NCI-H1930 (cell line): ENCODE measurements around the gene ZNHIT3.
"Not testable (repeated sequence)": the region's sequence is repeated elsewhere in the genome, so short reads cannot be mapped to it uniquely, and the experiment has no call there.

Source experiments
- DNase-seq, 2 experiments: peaks; one replicate each; lab custom pipeline; 2025; lab: John Stamatoyannopoulos, UW

Gene ZNHIT3

DNA sequence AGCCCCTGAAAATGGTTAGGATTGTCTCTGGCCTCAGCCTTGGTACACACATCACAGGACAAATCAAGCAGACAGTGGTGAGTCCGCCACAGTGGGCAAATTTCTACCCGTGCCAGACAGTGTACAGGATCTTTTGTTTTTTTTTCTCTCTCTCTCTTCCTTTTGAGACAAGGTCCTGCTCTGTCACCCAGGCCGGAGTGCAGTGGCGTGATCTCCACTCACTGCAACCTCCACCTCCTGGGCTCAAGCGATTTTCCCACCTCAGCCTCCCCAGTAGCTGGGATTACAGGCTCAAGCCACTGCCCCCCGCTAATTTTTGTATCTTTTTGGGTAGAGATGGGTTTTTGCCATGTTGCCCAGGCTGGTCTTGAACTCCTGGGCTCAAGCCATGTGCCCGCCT, 2.5 kb upstream of the ZNHIT3 start:
- DNase-seq, result not testable (repeated sequence)

DNA sequence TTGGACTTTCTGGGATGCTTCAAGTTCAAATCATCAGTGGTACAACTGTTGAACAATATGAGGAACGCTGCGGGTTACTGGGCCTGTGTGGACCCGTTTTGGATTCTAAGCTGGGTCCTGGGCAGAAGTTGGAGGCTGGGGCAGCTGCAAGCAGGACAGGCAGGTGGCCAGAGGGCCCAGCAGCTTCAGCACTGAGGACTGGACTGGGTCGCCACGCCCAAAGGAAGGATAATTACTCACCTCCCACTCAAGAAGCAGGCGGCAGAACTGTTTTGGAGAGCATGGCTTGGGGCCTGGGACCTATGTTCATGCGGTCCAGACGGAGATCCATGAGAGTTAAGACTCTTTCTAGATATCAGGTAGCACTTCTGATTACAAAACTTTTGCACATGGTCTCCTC, 1.5 kb upstream of the ZNHIT3 start:
- no peak for DNase-seq

DNA sequence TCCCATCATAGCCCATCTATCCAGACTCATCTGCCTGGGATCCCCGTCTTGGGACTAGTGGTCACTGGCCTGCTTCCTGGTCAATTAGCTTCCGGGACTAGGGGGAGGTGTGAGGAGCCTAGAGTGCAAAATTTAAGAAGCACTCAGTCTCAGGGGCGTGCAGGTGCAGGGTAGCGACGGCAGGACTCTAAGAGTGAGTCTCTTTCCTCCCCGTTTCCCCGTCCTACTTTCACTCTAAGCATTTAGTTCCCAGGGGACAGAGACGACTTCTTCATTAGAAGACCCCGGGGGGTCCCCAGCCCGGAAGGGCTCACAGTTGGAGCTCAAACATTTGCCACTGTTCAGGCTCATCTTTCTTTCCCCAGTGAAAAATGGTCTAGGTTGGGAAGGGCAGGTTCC, 677 bp upstream of the ZNHIT3 start:
- peak in 1 of 2 experiments; percentile 39 for DNase-seq

DNA sequence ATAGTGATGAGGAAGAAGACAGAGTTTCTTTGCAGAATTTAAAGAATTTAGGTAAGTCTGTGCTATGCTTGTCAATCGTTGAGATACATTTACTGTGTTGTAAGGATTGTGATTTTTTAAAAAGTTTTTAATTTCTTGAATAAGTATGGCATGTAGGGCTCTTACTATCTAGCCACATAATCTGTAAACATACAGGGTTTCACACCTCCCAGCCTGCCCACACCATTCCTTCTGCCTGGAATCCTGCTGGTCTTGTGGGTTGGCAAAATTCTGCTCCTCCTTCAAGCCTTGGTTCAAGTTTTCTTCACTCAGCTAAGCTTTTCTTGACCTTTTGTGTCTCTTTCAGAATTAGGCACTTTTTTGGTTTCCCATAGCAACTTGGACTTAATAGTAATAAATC, 7.5 kb downstream of the ZNHIT3 start:
- no peak for DNase-seq

DNA sequence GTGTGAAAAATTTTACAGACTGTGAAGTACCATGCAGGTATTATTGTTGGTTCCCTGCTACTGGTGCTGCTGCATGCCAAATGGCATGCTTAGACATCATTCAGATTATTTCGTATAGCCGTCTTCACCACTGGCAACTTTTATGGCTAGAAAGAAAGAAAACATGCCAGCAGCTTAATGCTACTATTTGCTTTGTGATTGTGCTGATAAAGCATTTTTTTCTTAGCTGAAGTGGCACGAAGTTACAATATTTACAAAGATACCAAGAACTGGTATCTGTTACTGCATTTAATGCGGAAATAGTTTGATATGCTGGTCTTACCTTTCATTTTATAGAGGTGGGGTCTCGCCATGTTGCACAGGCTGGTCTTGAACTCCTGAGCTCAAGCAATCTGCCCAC, 8.2 kb downstream of the ZNHIT3 start:
- DNase-seq, result no peak

DNA sequence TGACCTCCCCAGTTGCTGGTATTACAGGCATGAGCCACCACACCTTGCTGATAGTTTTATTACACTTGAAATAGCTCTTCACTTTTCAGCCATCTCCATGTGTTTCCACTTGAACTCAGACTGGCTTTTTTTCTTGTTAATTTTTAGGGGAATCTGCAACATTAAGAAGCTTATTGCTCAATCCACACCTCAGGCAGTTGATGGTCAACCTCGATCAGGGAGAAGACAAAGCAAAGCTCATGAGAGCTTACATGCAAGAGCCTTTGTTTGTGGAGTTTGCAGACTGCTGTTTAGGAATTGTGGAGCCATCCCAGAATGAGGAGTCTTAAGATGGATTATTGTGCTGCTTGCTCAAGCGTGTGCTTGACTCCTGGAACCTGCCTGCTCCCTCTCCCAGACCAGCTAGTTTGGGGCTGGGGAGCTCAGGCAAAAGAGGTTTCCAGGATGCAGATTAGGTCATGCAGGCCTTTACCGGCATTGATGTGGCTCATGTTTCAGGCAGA, 8.6 kb downstream of the ZNHIT3 start:
- DNase-seq, result no peak

DNA sequence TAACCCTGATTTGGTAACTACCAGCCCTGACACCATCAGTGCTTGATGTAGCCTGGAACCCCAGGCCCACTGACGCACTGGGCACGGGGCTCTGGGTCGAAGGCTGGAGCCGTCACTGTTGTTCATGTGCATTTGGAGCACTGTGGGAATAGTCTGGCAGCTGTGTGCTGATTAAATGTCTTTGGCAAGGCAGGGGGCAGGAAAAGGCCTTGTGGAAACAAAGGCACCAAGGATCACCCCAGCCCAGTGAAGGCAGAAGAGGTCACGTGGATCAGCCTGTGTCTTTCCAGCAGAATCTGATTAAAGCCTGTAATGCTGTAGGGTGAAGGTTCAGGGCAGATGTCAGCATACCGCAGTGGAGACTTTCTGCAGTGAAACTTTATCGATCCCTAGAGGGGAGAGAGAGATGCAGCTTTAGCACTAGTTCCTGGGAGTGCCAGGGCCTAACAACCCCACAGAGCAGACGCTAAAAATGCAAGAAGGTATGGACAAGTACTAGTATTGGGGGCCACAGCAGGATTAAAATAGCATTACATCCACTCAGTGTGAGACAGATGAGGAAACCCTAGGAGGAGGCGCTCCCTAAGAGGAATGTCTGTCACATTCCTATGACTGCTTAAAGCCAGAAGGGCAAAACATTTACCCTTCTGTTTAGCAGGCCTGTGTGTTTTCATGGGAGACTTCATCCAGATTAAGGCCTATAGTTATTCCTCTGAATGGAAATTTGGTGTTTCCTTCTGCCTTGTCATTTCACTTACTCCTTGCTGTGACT, 9.7 kb downstream of the ZNHIT3 start:
- no peak for DNase-seq

DNA sequence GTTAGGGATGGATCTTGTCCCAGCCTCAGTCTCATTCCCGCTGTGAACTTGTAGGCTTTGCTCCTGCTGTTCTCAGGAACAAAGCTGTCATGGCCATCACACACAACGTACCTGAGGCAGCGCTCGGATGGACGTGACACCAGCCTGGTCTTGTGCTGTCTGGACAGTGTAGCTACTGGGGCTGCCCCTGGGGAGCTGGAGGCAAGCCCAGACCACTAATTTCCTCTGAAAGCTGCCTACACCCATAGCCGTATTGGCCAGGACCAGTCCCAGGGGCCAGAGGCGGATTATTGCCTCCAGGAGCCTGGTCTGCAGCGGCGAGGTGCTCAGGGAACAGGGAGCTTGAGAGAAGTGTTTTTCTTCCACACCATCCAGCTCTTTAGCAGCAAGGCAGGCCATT, 11.7 kb downstream of the ZNHIT3 start:
- DNase-seq, result no peak

DNA sequence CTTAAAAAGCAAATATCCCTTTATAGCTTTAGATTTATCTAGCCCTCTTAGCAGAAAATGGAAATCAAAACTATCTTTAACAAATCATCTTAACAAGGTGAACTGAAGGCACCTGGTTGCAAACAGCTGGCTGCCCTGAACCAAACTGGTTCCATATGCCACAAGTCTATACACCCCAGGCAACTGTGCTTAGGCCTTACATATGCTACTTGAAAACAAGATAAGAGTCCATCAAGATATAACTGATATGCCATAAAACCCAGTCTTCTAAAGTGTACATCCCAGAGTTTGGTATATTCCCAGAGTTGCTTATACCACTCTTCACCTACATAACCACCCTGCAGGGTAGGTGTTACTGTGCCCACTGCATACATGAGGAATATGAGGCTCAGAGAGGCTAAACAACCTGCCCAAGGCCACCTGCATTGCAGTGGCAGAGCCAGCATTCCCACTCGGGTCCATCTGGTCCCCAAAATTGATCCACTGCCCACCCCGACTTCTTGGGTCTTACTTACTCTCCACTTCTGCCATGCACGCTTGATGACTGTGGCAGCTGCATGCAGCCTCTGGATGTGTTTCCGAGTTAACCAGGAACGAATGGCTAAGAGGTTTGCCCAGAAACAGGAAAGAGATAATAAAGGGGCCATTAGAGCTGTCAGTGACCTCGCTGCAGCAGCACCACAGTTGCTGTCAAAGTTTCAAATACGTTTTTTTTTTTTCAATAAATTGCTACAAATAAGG, 12.2 kb downstream of the ZNHIT3 start:
- no peak for DNase-seq

DNA sequence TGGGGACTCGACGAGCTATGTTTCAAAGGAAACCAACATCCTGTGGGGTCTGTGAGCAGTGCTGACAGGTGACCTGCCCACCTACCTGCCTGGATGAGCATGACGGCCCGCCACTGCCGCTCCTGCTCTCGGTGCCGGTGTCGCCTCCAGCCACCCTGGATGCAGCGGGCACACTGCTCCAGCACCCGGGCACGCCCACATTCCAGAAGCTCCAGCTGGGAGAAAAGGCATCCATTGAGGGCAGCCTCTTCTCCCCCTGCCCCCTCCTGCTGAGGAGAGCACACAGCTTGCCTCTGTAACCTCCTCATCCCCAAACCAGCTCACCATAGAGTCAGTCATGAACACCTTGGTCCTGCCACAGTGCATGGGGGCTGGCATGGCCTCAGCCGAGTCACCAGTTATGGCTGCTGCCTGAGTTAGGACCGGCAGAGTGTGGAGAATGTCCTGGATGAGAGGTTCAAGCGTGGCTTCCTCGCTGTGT, 14.3 kb downstream of the ZNHIT3 start:
- DNase-seq, result no peak

DNA sequence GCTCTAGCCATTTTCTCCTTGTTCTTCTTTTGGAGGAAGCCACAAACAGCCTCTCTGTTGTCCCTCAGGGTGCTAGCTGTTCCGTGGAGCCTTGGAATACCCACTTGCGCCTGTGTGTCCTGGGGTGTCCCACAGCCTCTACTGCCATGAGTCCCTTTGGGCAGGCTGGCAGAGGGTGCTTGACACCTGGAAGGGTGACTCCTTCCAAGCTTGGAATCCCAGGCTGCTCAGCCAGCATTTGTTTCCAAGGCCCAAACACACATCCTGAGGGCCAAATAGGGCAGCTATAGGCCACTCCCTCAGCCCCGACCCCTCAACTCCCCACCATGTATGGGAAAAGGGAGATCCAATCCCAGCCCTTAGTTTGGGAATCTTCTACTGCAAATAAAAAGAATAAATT, 14.9 kb downstream of the ZNHIT3 start:
- no peak for DNase-seq

DNA sequence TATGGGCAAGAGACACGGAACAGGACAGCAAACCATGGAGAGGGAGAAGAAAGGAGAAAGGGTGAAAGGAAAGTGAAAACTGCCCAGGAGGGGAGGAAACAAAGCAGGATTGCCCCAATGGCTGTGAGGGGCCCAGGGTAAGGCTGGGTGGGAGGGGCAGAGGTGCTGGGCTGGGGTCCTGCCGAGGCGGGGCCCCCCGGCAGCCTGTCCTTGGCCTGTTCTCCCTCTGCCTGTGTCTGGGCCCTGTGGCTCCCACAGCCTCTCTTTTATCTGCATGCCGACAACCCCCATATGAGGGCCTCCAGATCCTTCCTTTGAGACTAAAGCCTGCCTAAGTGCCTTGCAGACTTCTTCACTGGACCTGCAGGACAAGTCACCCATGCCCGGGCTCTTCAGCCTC, 15.5 kb downstream of the ZNHIT3 start:
- no peak for DNase-seq

DNA sequence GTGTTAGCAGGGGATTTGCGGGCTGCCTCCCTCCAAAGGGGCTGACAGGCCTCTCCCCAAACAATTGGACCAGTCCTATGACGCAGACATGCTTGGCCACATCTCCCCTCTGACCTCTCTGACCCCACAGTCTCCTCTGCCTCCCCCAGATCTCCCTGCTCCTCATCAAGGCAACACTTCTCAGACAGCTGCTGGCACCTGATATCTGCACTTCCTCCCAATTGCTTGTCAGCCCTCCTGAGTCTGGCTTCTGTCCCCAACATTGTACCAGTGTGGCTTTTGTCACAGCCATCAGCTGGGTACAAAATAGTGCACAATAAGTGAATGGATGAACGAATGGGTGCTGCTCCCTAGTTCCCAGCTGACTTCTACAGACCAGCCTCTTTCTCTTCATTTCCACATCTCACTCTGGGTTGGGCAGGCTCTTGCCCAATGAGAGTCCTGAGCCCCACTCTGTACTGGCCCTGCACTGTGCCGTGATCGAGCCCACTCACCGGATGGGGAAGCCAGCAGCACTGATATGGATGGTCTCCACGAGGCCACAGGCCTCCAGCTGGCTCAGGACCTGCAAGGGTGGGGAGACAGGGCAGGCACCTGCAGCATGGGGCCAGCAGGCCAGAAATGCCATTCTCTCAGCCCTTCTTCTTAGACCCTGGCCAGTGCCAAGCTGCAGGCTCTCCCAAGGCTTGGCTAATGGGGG, 17.1 kb downstream of the ZNHIT3 start:
- DNase-seq, result no peak

DNA sequence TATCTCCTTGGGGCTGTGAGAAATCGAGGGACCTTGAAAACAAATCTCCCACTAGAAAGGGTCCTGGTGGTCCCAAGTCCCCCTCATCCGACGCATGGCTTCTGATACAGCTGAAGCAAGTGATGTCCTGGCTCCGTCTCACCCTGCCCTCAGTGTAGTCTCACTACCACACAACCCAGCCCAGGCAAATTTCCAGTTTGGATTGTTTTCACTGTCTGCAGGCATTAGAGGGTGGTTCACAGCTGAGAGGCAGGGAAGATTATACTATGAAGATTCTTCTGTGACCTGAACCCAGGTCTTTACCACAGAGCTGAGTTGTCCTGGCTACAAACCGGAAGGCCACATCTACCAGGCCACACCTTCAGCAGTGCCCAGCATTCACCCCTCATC, 17.7 kb downstream of the ZNHIT3 start:
- DNase-seq, result no peak

DNA sequence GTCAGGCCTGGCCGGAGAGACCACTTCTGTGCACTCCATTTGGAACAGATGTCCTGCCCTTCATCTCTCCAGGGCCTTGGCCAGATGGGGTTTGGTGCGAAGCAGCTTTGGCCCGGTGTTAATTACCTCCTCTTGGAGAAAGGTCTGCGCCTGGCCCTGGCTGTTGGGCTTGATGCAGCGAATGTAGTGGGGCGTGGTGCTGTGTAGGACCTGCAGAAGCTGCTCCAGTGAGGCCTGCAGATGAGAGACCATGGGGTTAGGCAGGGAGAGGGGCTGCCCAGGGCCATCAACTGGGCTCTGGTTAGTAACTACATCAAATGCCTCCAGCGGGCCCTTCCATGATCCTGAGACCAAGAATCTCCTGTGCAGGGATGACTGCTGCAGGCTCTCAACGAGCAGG, 18.7 kb downstream of the ZNHIT3 start:
- DNase-seq, result no peak

DNA sequence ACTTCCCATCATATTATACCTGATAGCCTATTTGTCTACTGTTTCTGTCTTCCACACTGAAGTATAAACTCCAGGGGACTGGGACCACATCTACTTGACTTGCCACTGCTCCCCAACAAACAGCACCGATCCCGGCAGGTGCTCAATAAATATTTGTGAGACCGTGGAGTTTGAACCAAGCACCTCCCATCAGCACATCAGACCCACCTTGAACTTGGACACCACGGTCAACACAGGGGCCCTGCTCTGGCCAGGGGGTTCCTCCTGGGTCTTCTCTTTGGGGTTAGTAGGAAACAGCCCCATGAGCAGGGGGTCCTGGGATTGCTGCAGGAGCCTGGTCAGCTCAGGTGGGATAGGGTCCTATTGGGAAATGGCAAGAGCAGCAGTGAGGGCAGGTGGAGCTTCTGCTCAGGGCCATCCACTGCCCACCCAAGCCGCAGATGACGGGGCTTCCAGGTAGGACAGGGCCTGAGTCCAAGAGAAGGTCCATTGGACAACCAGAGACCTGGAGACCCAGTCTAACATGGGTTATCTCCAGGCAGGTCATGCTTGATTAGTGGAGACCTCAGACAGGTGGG, 19.9 kb downstream of the ZNHIT3 start:
- no peak for DNase-seq

DNA sequence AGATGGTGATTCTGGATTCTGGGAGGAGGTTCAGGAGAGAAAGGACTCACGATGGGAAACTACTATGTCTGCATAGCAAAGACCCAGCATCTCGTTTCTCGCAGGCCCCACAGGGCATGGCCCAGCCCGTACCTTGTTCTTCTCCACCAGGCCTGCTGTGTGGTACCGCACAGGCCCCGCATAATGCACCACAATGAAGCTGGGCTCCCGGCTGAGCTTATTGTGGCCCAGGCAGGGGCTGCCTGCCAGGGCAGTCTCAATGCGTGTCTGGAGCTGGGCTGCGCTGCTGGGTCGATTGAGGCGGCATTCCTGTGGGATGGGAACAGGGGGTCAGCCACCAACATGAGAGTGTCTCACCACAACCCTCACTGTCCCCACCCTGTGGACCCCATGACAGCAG, 20.4 kb downstream of the ZNHIT3 start:
- no peak for DNase-seq

DNA sequence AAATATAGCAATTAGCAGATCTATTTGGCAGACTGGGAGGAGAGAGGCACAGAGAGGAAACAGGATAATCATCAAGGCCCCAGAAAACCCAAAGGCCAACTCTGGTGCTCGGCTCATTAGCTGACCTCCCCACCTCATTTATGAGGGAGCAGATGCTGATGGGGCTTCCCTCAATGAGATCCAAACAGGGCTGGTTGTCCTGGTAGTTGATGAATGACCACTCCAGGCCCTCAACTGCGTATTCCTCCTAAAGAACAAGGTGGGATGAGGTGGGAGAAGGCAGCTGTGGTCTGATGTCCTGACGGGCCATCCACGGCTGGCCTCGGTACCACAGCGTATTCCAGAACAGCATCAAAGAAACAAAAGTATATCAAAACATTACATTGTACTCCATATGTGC, 20.8 kb downstream of the ZNHIT3 start:
- no peak for DNase-seq

DNA sequence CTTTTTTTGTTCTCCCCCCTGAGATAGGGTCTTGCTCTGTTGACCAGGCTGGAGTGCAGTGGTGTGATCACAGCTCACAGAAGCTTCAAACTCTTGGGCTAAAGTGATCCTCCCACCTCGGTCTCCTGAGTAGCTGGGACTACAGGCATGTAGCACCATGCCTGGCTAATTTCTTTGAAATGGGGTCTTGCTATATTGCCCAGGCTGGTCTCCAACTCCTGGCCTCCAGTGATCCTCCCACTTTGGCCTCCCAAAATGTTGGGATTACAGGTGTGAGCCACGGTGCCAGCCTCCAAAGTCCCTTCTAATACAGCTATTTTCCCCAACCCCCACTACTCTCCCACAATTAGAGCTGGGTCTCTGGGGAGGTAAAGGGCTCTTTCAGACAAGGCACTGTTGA, 22.0 kb downstream of the ZNHIT3 start:
- not testable (repeated sequence) for DNase-seq

DNA sequence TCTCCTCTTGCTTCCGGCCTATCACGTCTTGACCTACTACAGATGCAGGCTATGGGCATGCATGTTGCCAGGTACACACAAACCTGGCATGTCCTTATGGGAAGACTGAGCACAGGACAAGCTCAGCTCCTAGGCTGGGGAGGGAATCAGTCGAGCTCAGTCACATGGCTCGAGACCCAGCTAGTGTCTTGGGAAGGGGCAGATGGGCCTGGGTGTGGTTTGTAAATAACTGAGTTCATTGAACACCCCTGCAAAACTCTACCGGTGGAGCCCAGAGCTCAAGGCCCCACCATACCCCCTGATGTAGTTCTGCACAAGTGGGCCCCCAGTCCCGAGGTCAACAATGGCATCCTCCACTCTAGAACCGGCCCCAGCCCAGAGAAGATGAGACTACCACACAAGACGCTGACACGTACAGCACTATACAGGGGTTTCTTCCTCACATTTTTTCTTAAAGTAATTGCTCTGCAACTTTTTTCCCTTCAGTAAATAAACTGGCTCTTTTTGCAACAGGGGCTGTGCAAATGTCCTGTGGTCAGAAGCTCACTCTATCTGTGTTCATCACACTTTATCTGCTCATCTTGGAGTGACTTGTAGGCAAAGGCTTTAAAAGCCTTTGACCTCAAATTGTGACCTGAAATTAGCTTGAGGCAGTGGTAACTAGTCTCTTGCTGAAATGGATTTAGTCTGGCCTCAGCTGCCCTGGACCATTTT, 22.9 kb downstream of the ZNHIT3 start:
- DNase-seq, result no peak

DNA sequence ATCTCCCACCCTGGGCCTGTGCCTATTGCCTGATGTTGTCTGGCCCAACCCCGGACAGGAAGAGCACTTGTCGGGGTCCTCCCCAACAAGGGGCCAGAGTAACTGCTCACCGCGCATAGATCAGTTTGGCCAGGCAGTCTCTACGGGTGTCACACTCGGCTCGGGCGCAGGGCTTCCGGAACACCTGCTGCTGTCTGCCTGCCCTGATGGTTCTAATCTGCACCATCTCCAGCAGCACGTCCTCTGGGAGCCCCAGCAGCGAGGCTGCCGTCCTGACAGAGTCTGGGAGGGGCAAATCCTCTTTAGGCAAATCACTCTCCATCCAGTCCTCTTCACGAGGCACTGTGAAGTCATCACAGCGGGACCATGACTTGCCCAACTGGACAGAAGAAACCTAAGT, 24.2 kb downstream of the ZNHIT3 start:
- no peak for DNase-seq

DNA sequence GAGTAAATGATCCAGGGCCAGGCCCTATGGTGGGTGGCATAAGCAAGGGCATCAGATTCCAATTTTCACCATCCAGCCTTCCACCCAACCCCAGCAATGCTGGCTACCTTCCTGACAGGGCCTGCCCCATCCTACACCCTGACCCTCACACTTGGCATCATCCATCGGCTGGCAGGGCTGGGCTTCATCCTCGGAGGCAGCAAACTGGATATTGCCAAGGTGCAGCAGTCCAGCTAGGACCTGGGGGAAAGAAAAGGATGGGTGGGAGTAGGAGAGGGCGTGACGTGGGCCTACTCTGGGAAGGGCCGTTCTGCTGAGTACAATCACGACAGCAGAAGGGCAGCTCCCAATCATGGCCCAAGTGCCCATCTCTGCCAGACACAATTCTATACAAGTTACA, 24.7 kb downstream of the ZNHIT3 start:
- DNase-seq, result no peak
